ENCODE measurements around the gene UBE2V1.
A peak's percentile ranks its signal among the peaks of the same experiment; 100 is the strongest.

The UBE2V1 gene

GRCh38 chr20:50128520-50128905 lies 15.6 kb upstream of the UBE2V1 start:
- H3K4me3 ChIP-seq (ENCODE audit: low read length) = no peak overlapping the region
- no peak for TF ChIP-seq ZNF274 (IDR thresholded peaks at IDR 0.05; ENCODE audit: low read depth, low read length)

- TF ChIP-seq ZNF274 (IDR thresholded peaks at IDR 0.05; ENCODE audit: low read depth, low read length) = no peak
- no peak overlapping the region for H3K4me3 ChIP-seq (ENCODE audit: low read length)
Measured at GRCh38 chr20:50127587-50128519, 14.9 kb upstream of the UBE2V1 start.

- TF ChIP-seq ZNF274 (IDR thresholded peaks at IDR 0.05; ENCODE audit: low read depth, low read length) = no peak
- H3K4me3 ChIP-seq (ENCODE audit: low read length) = no peak overlapping the region
Measured at GRCh38 chr20:50126662-50127061, 13.7 kb upstream of the UBE2V1 start.

- no peak for TF ChIP-seq ZNF274 (IDR thresholded peaks at IDR 0.05; ENCODE audit: low read depth, low read length)
- no peak overlapping the region for H3K4me3 ChIP-seq (ENCODE audit: low read length)
Measured at GRCh38 chr20:50125279-50125678, 12.3 kb upstream of the UBE2V1 start.

- TF ChIP-seq ZNF274 (IDR thresholded peaks at IDR 0.05; ENCODE audit: low read depth, low read length) = no peak
- no peak overlapping the region for H3K4me3 ChIP-seq (ENCODE audit: low read length)
Measured at GRCh38 chr20:50124496-50124895, 11.5 kb upstream of the UBE2V1 start.

GRCh38 chr20:50123418-50123817 lies 10.5 kb upstream of the UBE2V1 start:
- H3K4me3 ChIP-seq (ENCODE audit: low read length) = no peak overlapping the region
- no peak for TF ChIP-seq ZNF274 (IDR thresholded peaks at IDR 0.05; ENCODE audit: low read depth, low read length)

- no peak for TF ChIP-seq ZNF274 (IDR thresholded peaks at IDR 0.05; ENCODE audit: low read depth, low read length)
- H3K4me3 ChIP-seq (ENCODE audit: low read length) = no peak overlapping the region
Measured at GRCh38 chr20:50122763-50123162, 9.8 kb upstream of the UBE2V1 start.

GRCh38 chr20:50121858-50122271 lies 8.9 kb upstream of the UBE2V1 start:
- no peak overlapping the region for H3K4me3 ChIP-seq (ENCODE audit: low read length)
- no peak for TF ChIP-seq ZNF274 (IDR thresholded peaks at IDR 0.05; ENCODE audit: low read depth, low read length)

GRCh38 chr20:50120935-50121693 lies 8.2 kb upstream of the UBE2V1 start:
- TF ChIP-seq ZNF274 (IDR thresholded peaks at IDR 0.05; ENCODE audit: low read depth, low read length) = no peak
- H3K4me3 ChIP-seq (ENCODE audit: low read length) = no peak overlapping the region

GRCh38 chr20:50118203-50118602 lies 5.3 kb upstream of the UBE2V1 start:
- no peak overlapping the region for H3K4me3 ChIP-seq (ENCODE audit: low read length)
- no peak for TF ChIP-seq ZNF274 (IDR thresholded peaks at IDR 0.05; ENCODE audit: low read depth, low read length)

- no peak for TF ChIP-seq ZNF274 (IDR thresholded peaks at IDR 0.05; ENCODE audit: low read depth, low read length)
- peak overlapping the region; percentile 90 for H3K4me3 ChIP-seq (ENCODE audit: low read length)
Measured at GRCh38 chr20:50116368-50116999, 3.5 kb upstream of the UBE2V1 start.

- no peak for TF ChIP-seq ZNF274 (IDR thresholded peaks at IDR 0.05; ENCODE audit: low read depth, low read length)
- peak overlapping the region; percentile 90 for H3K4me3 ChIP-seq (ENCODE audit: low read length)
Measured at GRCh38 chr20:50115591-50116367, 2.8 kb upstream of the UBE2V1 start.

GRCh38 chr20:50115041-50115512 lies 2.1 kb upstream of the UBE2V1 start:
- H3K4me3 ChIP-seq (ENCODE audit: low read length) = peak overlapping the region; percentile 90
- TF ChIP-seq ZNF274 (IDR thresholded peaks at IDR 0.05; ENCODE audit: low read depth, low read length) = no peak
